Loucy (cell line): ENCODE measurements around the gene PGD.
"Not testable (repeated sequence)": the region's sequence is repeated elsewhere in the genome, so short reads cannot be mapped to it uniquely, and the experiment has no call there.

ENCODE experiments used
- H2AFZ ChIP-seq: fragments of 200-600 bp; sonication (generic); 2 replicates; pipeline ENCODE4 v1.6.0; 2016; ENCODE audit warnings: antibody characterized with exemption, mild to moderate bottlenecking, low read length, moderate library complexity
- H3F3A ChIP-seq: fragments of 200-600 bp; 2 replicates; pipeline ENCODE4 v1.6.0; 2016; ENCODE audit warnings: antibody characterized with exemption, low read depth, mild to moderate bottlenecking
- H3K27me3 ChIP-seq: fragments of 200-600 bp; sonication (generic); 2 replicates; pipeline ENCODE4 v1.6.1; 2014; ENCODE audit warnings: low read length, mild to moderate bottlenecking; ENCODE audit not compliant: insufficient read depth, poor library complexity, severe bottlenecking
- H3K36me3 ChIP-seq: fragments of 200-600 bp; sonication (generic); 2 replicates; pipeline ENCODE4 v1.6.1; 2016; ENCODE audit warnings: low read length; ENCODE audit not compliant: insufficient read depth
- H3K4me1 ChIP-seq: fragments of 200-600 bp; sonication (generic); 2 replicates; pipeline ENCODE4 v1.5.1; 2014; ENCODE audit warnings: low read length, mild to moderate bottlenecking; ENCODE audit not compliant: insufficient read depth, poor library complexity, severe bottlenecking
- H3K4me2 ChIP-seq: fragments of 200-600 bp; sonication (generic); 2 replicates; pipeline ENCODE4 v1.6.0; 2014; ENCODE audit warnings: antibody characterized with exemption, low read length, low read depth, mild to moderate bottlenecking; ENCODE audit not compliant: poor library complexity, severe bottlenecking
- H3K4me3 ChIP-seq: fragments of 200-600 bp; sonication (generic); 2 replicates; pipeline ENCODE4 v1.5.1; 2014; ENCODE audit warnings: low read length, mild to moderate bottlenecking, mixed read lengths; ENCODE audit not compliant: poor library complexity, severe bottlenecking
- H3K79me2 ChIP-seq: fragments of 200-600 bp; sonication (generic); 2 replicates; pipeline ENCODE4 v1.6.1; 2014; ENCODE audit warnings: low read length; ENCODE audit not compliant: insufficient read depth
- H3K9ac ChIP-seq: fragments of 200-600 bp; sonication (generic); 2 replicates; pipeline ENCODE4 v1.6.0; 2014; ENCODE audit warnings: mild to moderate bottlenecking, low read depth, low read length, moderate library complexity; ENCODE audit not compliant: poor library complexity, severe bottlenecking
- H3K9me2 ChIP-seq: fragments of 200-600 bp; sonication (generic); replicated peaks from 2 replicates; pipeline ENCODE4 v1.6.1; 2016; ENCODE audit warnings: low read depth, low read length, mixed read lengths
- H3K9me3 ChIP-seq: fragments of 200-600 bp; sonication (generic); 2 replicates; pipeline ENCODE4 v1.6.1; 2014; ENCODE audit warnings: mild to moderate bottlenecking, antibody characterized with exemption, low read length, low read depth; ENCODE audit not compliant: insufficient read depth
- H4K20me1 ChIP-seq: fragments of 200-600 bp; sonication (generic); 2 replicates; pipeline ENCODE4 v1.6.0; 2014; ENCODE audit warnings: antibody characterized with exemption, low read length, mild to moderate bottlenecking; ENCODE audit not compliant: insufficient read depth, poor library complexity, severe bottlenecking
- CTCF ChIP-seq: fragments of 200-600 bp; sonication (generic); conservative IDR thresholded peaks from 2 replicates; pipeline ENCODE4 v1.5.1; 2014; ENCODE audit warnings: mild to moderate bottlenecking, antibody characterized with exemption, low read length
- EZH2phosphoT487 ChIP-seq: fragments of 200-600 bp; IDR thresholded peaks from 2 replicates; pipeline ENCODE4 v1.6.1; 2018; ENCODE audit warnings: antibody characterized with exemption, mild to moderate bottlenecking, moderate library complexity, borderline replicate concordance

The PGD gene

DNA sequence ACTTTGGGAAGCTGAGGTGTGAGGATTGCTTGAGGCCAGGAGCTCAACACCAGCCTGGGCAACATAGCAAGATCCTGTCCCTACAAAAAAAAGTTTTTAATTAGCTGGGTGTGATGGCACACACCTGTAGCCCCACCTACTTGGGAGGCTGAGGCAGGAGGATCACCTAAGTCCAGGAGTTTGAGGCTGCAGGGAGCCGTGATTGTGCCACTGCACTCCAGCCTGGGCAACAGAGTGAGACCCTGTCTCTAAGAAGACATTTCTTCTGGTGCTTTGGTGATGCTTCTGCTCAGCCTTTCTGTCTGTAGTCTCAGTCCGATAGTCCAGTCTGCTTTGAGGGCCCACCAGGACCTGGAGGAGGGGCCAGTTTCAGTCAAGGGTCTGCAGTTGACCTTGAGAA, 8.3 kb downstream of the PGD start:
- Histone ChIP-seq H3K4me2 (no peak overlapping the region), H4K20me1 (peaks cover 3% of the 10 kb centered on the region), H3K9me2 (no peaks in the 10 kb centered on the region), H3K27me3 (no peaks in the 10 kb centered on the region), H3K4me3 (no peak overlapping the region), H3K9ac (no peak overlapping the region), H3K4me1 (no peaks in the 10 kb centered on the region), H3K79me2 (peaks cover 20% of the 10 kb centered on the region; the same call in 1 of the 2 replicates), H3K36me3 (peaks cover 87% of the 10 kb centered on the region; the same call in 1 of the 2 replicates), H2AFZ (no peak overlapping the region), H3K9me3 (no peaks in the 10 kb centered on the region), H3F3A (no peaks in the 10 kb centered on the region)
- TF ChIP-seq CTCF: no peak
- TF ChIP-seq EZH2phosphoT487: no peak

- TF ChIP-seq CTCF (no peak), EZH2phosphoT487 (no peak)
- Histone ChIP-seq H3K4me3 (peak overlapping the region; percentile 48), H3K9ac (peak overlapping the region; percentile 50), H3F3A (no peaks in the 10 kb centered on the region; the same call in 1 of the 2 replicates), H3K4me1 (peaks cover 17% of the 10 kb centered on the region), H3K79me2 (no peaks in the 10 kb centered on the region), H4K20me1 (no peaks in the 10 kb centered on the region), H3K27me3 (no peaks in the 10 kb centered on the region), H2AFZ (peak overlapping the region; percentile 59), H3K36me3 (peaks cover 85% of the 10 kb centered on the region), H3K4me2 (peak overlapping the region; percentile 60), H3K9me2 (no peaks in the 10 kb centered on the region), H3K9me3 (no peaks in the 10 kb centered on the region)
Measured at GRCh38 chr1:10415211-10415930, 16.5 kb downstream of the PGD start.

DNA sequence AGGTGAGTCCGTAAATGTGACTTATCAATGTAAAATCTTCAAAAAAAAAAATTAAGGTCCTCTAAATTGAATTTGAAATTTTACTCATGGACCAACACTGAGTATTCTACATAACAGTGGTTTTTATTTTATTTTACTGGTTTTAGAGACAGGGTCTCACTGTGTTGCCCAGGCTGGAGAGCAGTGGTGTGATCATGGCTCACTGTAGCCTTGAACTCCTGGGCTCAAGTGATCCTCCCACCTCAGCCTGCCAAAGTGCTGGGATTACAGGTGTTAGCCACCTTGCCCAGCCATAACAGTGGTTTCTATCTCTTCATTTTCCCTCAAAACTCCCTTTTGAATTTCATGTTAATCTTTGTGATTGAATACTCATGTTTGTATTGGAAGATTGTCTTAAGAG, 17.1 kb downstream of the PGD start:
- Histone ChIP-seq H3K4me2 (peak overlapping the region; percentile 60), H3K36me3 (peaks cover 85% of the 10 kb centered on the region), H3K4me3 (peak overlapping the region; percentile 48), H3K4me1 (peaks cover 17% of the 10 kb centered on the region), H3K9ac (peak overlapping the region; percentile 50)
- not testable (repeated sequence) for H2AFZ ChIP-seq, H3K27me3 ChIP-seq, H3F3A ChIP-seq, H3K9me2 ChIP-seq, H3K9me3 ChIP-seq, H3K79me2 ChIP-seq, H4K20me1 ChIP-seq

- not testable (repeated sequence) for H3F3A ChIP-seq, H3K4me3 ChIP-seq
- peaks cover 65% of the 10 kb centered on the region for H3K36me3 ChIP-seq
Measured at GRCh38 chr1:10418741-10419140, 19.9 kb downstream of the PGD start.

More at GRCh38 chr1:10418741-10419140, 19.9 kb downstream of the PGD start:
- not testable (repeated sequence) for H3K9me3 ChIP-seq, H3K9ac ChIP-seq, H3K9me2 ChIP-seq, H3K4me2 ChIP-seq, H2AFZ ChIP-seq, H3K27me3 ChIP-seq, H4K20me1 ChIP-seq, H3K79me2 ChIP-seq
- H3K4me1 ChIP-seq: peaks cover 17% of the 10 kb centered on the region
